ENCODE measurements around the gene AFAP1L1.

Gene AFAP1L1

GRCh38 chr5:149345147-149345891 is 73.7 kb downstream of the AFAP1L1 start, which contains the start of gene GRPEL2 (continued):
- TF ChIP-seq ZNF138 (tag by site-specific recombination; IDR thresholded peaks at IDR 0.05; ENCODE audit: borderline replicate concordance): no peak
- TF ChIP-seq ZNF501 (tag by site-specific recombination; IDR thresholded peaks at IDR 0.05): peak; percentile 95
- no peak for TF ChIP-seq ZNF626 (tag by site-specific recombination; IDR thresholded peaks at IDR 0.05)
- TF ChIP-seq ZNF830 (tag by site-specific recombination; IDR thresholded peaks at IDR 0.05; ENCODE audit: low read depth): no peak
- no peak for TF ChIP-seq ZNF549 (tag by site-specific recombination; IDR thresholded peaks at IDR 0.05)
- TF ChIP-seq ZNF2 (tag by site-specific recombination; IDR thresholded peaks at IDR 0.05): peak; percentile 64; the same call in 1 of the 2 replicates
- peak; percentile 48; the same call in 1 of the 2 replicates for TF ChIP-seq KLF10 (tag by site-specific recombination; IDR thresholded peaks at IDR 0.05)
- no peak for TF ChIP-seq KLF16 (tag by site-specific recombination; IDR thresholded peaks at IDR 0.05)
- TF ChIP-seq ZNF621 (tag by site-specific recombination; IDR thresholded peaks at IDR 0.05): no peak
- no peak; the same call in 1 of the 2 replicates for TF ChIP-seq PATZ1 (tag by site-specific recombination; IDR thresholded peaks at IDR 0.05)
- TF ChIP-seq REPIN1 (tag by site-specific recombination; IDR thresholded peaks at IDR 0.05; ENCODE audit: low read depth): no peak; the same call in none of the 2 replicates
- 0 out of 2 replicates have a peak, but pooled peaks have one; percentile 60 for TF ChIP-seq ZBTB10 (tag by site-specific recombination; IDR thresholded peaks at IDR 0.05)
- no peak for TF ChIP-seq ZFP3 (tag by site-specific recombination; IDR thresholded peaks at IDR 0.05; ENCODE audit: low read depth)
- TF ChIP-seq ZNF354C (tag by site-specific recombination; IDR thresholded peaks at IDR 0.05; ENCODE audit: borderline replicate concordance, low read depth): no peak
- no peak for TF ChIP-seq ZNF664 (tag by site-specific recombination; IDR thresholded peaks at IDR 0.05)
- no peak for TF ChIP-seq ZNF132 (tag by site-specific recombination; IDR thresholded peaks at IDR 0.05; ENCODE audit: borderline replicate concordance)
- no peak for TF ChIP-seq AEBP2 (tag by site-specific recombination; IDR thresholded peaks at IDR 0.05; ENCODE audit: borderline replicate concordance)
- 0 out of 2 replicates have a peak, but pooled peaks have one; percentile 18 for TF ChIP-seq BCL11A (tag by site-specific recombination; IDR thresholded peaks at IDR 0.05; ENCODE audit: low read depth)
- TF ChIP-seq ZNF211 (tag by site-specific recombination; IDR thresholded peaks at IDR 0.05; ENCODE audit: low read depth): no peak
- TF ChIP-seq ATF2 (tag by site-specific recombination; IDR thresholded peaks at IDR 0.05; ENCODE audit: low read depth): no peak
- TF ChIP-seq ZNF174 (tag by site-specific recombination; IDR thresholded peaks at IDR 0.05): no peak
- peak; percentile 53 for TF ChIP-seq KLF1 (tag by site-specific recombination; IDR thresholded peaks at IDR 0.05)
- no peak for TF ChIP-seq MEIS1 (CRISPR knock-in tag; IDR thresholded peaks at IDR 0.05; ENCODE audit: borderline replicate concordance)
- TF ChIP-seq ZNF394 (tag by site-specific recombination; IDR thresholded peaks at IDR 0.05; ENCODE audit: borderline replicate concordance): peak; percentile 39; the same call in 1 of the 2 replicates
- no peak for TF ChIP-seq ZNF510 (tag by site-specific recombination; IDR thresholded peaks at IDR 0.05; ENCODE audit: insufficient replicate concordance)
- no peak for TF ChIP-seq ZNF670 (tag by site-specific recombination; IDR thresholded peaks at IDR 0.05; ENCODE audit: low read depth)
- TF ChIP-seq ZEB2 (tag by site-specific recombination; IDR thresholded peaks at IDR 0.05): peak; percentile 83
- TF ChIP-seq ZNF341 (tag by site-specific recombination; IDR thresholded peaks at IDR 0.05; ENCODE audit: low read depth): no peak
- no peak for TF ChIP-seq ZNF175 (tag by site-specific recombination; IDR thresholded peaks at IDR 0.05)
- TF ChIP-seq SETDB1 (IDR thresholded peaks at IDR 0.05; ENCODE audit: insufficient read length, low read length): peak; percentile 38
- 0 out of 2 replicates have a peak, but pooled peaks have one; percentile 43 for TF ChIP-seq ZNF473 (tag by site-specific recombination; IDR thresholded peaks at IDR 0.05)
- TF ChIP-seq ZNF121 (tag by site-specific recombination; IDR thresholded peaks at IDR 0.05): peak; percentile 88
- peak; percentile 100 for TF ChIP-seq GLI4 (tag by site-specific recombination; IDR thresholded peaks at IDR 0.05)

All from HEK293 (cell line).